ENCODE data around the gene DNLZ. TPM values are rescaled to one million over a fixed set of nuclear protein-coding genes. Genes with fewer than 3 reads are reported as not detected.

Gene DNLZ
- total RNA-seq, 1 experiment from 2014 or later: 9.1 TPM

GRCh38 chr9:136358888-136359287 lies 4.7 kb downstream of the DNLZ start:
- H2AFZ ChIP-seq: no peak overlapping the region
- ChIA-PET POLR2A (ENCODE audit: unreplicated experiment) (no interaction called here), CTCF (no interaction called here)
- no peaks in the 10 kb centered on the region for H3K36me3 ChIP-seq (ENCODE audit: low read depth)
- H3K9me2 ChIP-seq (ENCODE audit: insufficient read depth): no peaks in the 10 kb centered on the region
- H3K79me2 ChIP-seq (ENCODE audit: low read depth): 0 out of 2 replicates have a peak, but pooled peaks cover 1% of the 10 kb centered on the region
- intact Hi-C loops (cut with micrococcal nuclease; ENCODE audit: unreplicated experiment): no loop called here
- H3K9me3 ChIP-seq (ENCODE audit: insufficient read depth, low read depth): no peaks in the 10 kb centered on the region
- H3K27me3 ChIP-seq (ENCODE audit: insufficient read depth, low read depth): no peaks in the 10 kb centered on the region
- H4K20me1 ChIP-seq (ENCODE audit: insufficient read depth): no peaks in the 10 kb centered on the region
- H3K4me1 ChIP-seq (replicated peaks; ENCODE audit: insufficient read depth): peaks cover 8% of the 10 kb centered on the region
- no peak overlapping the region for H3K4me3 ChIP-seq
- H3F3A ChIP-seq (ENCODE audit: insufficient read depth, low read depth): peaks cover 8% of the 10 kb centered on the region; the same call in 1 of the 2 replicates
- no peak overlapping the region for H3K27ac ChIP-seq
- TF ChIP-seq EZH2 (IDR thresholded peaks at IDR 0.05; ENCODE audit: low read depth): no peak
- TF ChIP-seq CTCF (conservative IDR thresholded peaks at IDR 0.05): no peak
- no TSS peak for BruUV-seq (replicated peaks)
- DNase-seq: no peak
- H3K4me2 ChIP-seq: no peak overlapping the region

DNA sequence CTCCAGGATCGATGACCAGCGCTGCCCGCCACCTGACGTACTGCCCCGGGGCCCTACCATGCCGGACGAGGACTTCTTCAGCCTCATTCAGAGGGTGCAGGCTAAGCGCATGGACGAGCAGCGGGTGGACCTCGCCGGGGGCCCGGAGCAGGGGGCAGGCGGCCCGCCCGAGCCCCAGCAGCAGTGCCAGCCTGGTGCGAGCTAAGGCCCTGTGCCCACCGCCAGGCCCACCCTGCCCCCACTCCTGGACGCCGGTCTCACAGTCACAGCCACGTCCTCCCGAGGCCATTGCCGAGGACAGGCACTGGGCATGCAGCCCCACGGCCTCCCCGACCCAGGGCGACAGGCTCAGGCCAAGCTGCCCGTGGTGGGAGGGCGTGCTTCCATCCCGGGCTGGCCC lies 5.5 kb downstream of the DNLZ start:
- Histone ChIP-seq H3K4me1 (replicated peaks; ENCODE audit: insufficient read depth) (peaks cover 5% of the 10 kb centered on the region; the same call in 1 of the 2 replicates), H2AFZ (no peak overlapping the region), H4K20me1 (ENCODE audit: insufficient read depth) (no peaks in the 10 kb centered on the region), H3K27me3 (ENCODE audit: insufficient read depth, low read depth) (no peaks in the 10 kb centered on the region), H3K79me2 (ENCODE audit: low read depth) (no peaks in the 10 kb centered on the region), H3K36me3 (ENCODE audit: low read depth) (no peaks in the 10 kb centered on the region), H3K4me3 (no peak overlapping the region), H3K27ac (no peak overlapping the region), H3K9me2 (ENCODE audit: insufficient read depth) (no peaks in the 10 kb centered on the region), H3F3A (ENCODE audit: insufficient read depth, low read depth) (peaks cover 12% of the 10 kb centered on the region; the same call in 1 of the 2 replicates), H3K4me2 (no peak overlapping the region), H3K9me3 (ENCODE audit: insufficient read depth, low read depth) (no peaks in the 10 kb centered on the region)
- TF ChIP-seq CTCF (conservative IDR thresholded peaks at IDR 0.05) (no peak), EZH2 (IDR thresholded peaks at IDR 0.05; ENCODE audit: low read depth) (no peak)
- intact Hi-C loops (cut with micrococcal nuclease; ENCODE audit: unreplicated experiment): no loop called here
- ChIA-PET POLR2A (ENCODE audit: unreplicated experiment) (no interaction called here), CTCF (no interaction called here)
- BruUV-seq (replicated peaks): no TSS peak
- DNase-seq: no peak

DNA sequence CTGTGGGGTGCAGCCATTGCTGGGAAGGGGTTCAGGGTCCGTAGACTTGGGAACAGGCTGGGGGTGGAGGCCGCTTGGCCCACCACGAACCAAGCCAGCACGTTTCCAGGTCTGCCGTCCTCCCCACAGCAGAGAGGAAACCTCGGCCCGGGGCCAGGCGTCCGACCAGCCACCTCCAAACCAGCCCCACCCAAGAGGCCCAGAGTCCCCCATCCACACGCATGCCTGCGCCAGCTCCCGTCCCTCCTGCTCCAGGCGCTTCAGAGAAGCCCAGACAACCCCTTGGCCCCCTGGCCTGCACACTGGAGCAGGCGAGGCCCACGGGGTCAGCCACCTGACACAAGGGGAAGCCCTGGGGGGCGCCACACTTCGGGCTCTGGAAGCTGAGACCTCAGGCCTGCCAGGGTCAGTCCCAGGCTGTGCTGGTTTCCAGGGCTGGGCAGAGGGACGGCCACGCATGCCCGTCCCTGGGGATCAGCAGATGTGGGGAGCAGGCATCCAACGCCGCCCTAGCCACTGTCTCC lies 6.3 kb downstream of the DNLZ start:
- Histone ChIP-seq H3K4me3 (no peak overlapping the region), H3K9me2 (ENCODE audit: insufficient read depth) (no peaks in the 10 kb centered on the region), H4K20me1 (ENCODE audit: insufficient read depth) (no peaks in the 10 kb centered on the region), H3F3A (ENCODE audit: insufficient read depth, low read depth) (peaks cover 12% of the 10 kb centered on the region; the same call in 1 of the 2 replicates), H3K27ac (no peak overlapping the region), H3K36me3 (ENCODE audit: low read depth) (no peaks in the 10 kb centered on the region), H3K9me3 (ENCODE audit: insufficient read depth, low read depth) (no peaks in the 10 kb centered on the region), H3K4me1 (replicated peaks; ENCODE audit: insufficient read depth) (no peaks in the 10 kb centered on the region; the same call in 1 of the 2 replicates), H2AFZ (no peak overlapping the region), H3K79me2 (ENCODE audit: low read depth) (no peaks in the 10 kb centered on the region), H3K27me3 (ENCODE audit: insufficient read depth, low read depth) (no peaks in the 10 kb centered on the region), H3K4me2 (no peak overlapping the region)
- no TSS peak for BruUV-seq (replicated peaks)
- CTCF ChIA-PET: no interaction called here
- no peak for DNase-seq
- intact Hi-C loops (cut with micrococcal nuclease; ENCODE audit: unreplicated experiment): no loop called here
- POLR2A ChIA-PET (ENCODE audit: unreplicated experiment): no interaction called here
- TF ChIP-seq EZH2 (IDR thresholded peaks at IDR 0.05; ENCODE audit: low read depth): no peak
